Raji (cell line): ENCODE data around the gene HRAS.

Experiments
- POLR2A ChIP-seq: IDR thresholded peaks from 2 replicates; pipeline ENCODE4 v1.6.1; 2011; ENCODE audit warnings: low read depth, low read length, control low read depth; ENCODE audit not compliant: insufficient read depth

The HRAS gene

DNA sequence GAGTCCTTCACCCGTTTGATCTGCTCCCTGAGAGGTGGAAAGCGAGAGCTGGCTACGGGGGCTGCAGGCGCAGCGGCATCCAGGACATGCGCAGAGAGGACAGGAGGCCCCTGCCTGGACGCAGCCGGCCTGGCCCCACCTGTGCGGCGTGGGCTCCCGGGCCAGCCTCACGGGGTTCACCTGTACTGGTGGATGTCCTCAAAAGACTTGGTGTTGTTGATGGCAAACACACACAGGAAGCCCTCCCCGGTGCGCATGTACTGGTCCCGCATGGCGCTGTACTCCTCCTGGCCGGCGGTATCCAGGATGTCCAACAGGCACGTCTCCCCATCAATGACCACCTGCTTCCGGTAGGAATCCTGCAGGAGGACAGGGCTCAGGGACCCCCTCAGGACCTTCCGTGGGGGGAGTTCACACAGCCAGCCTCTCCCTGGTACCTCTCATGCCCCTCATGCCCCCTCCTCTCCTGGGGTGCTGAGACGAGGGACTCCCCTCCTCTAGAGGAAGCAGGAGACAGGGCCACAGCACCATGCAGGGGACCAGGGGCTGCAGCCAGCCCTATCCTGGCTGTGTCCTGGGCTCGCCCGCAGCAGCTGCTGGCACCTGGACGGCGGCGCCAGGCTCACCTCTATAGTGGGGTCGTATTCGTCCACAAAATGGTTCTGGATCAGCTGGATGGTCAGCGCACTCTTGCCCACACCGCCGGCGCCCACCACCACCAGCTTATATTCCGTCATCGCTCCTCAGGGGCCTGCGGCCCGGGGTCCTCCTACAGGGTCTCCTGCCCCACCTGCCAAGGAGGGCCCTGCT is 1.6 kb downstream of the HRAS start:
- no peak for TF ChIP-seq POLR2A

DNA sequence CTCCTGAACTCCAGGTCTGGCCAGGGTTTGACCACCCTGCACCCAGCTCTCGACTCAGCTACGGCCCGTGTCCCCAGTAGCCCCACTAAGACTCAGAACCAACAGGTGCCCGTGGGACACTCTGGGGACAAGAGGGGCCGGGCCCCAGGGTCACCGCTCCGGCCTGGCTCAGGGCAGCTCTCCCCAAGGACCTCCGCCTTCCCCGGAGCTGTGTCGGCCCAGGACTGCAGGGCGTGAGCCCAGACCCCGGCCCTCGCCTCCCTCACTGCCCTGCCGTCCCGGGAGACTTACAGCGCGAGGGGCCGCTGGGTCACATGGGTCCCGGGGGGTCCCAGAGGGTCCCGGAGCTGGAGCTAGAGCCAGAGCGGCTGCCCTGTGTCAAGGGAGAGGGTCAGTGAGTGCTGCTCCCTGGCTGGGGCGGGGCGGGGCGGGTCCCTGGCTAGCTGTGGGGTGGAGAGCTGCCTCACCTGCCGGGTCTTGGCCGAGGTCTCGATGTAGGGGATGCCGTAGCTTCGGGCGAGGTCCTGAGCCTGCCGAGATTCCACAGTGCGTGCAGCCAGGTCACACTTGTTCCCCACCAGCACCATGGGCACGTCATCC is 2.3 kb downstream of the HRAS start:
- TF ChIP-seq POLR2A, result no peak

DNA sequence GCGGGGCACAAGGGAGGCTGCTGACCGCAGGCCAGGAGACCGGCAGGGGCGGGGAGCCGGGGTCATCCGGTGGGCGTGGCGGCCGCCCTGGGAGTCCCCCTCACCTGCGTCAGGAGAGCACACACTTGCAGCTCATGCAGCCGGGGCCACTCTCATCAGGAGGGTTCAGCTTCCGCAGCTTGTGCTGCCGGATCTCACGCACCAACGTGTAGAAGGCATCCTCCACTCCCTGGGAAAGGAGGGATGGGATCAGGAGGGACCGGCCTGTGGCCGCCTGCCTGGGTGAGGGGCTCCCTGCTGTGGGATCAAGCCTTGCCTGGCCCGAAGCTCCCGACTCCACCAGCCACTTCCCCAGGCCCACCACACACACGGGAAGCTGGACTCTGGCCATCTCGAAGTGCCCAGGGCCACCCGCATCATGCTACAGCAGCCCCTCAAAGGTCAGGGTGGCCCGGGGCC is 2.8 kb downstream of the HRAS start:
- no peak for TF ChIP-seq POLR2A

DNA sequence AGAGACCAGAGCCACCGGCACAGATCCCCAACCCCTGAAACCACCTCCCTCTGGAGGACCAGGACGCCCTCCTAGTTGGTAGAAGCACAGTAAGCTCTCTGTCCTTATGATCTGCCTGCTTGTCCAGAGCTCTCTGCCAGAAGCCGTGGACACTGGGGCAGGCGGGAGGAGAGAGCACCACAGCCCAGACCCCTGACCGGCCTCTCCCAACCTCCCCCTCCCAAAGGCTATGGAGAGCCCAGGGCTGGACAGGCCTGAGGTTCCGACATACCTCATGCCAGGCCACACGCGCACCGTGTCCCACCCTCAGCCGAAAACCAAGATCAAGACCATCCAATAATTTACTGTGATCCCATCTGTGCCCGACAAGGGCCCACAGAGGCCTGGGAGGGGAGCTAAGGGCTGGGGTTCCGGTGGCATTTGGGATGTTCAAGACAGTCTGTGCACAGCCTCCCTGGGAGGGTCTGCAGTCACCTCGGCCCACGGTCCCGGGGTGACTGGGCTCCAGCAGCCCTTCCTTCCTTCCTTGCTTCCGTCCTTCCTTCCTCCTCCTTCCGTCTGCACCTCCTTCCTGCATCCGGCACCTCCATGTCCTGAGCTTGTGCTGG is 3.4 kb downstream of the HRAS start:
- TF ChIP-seq POLR2A, result no peak

DNA sequence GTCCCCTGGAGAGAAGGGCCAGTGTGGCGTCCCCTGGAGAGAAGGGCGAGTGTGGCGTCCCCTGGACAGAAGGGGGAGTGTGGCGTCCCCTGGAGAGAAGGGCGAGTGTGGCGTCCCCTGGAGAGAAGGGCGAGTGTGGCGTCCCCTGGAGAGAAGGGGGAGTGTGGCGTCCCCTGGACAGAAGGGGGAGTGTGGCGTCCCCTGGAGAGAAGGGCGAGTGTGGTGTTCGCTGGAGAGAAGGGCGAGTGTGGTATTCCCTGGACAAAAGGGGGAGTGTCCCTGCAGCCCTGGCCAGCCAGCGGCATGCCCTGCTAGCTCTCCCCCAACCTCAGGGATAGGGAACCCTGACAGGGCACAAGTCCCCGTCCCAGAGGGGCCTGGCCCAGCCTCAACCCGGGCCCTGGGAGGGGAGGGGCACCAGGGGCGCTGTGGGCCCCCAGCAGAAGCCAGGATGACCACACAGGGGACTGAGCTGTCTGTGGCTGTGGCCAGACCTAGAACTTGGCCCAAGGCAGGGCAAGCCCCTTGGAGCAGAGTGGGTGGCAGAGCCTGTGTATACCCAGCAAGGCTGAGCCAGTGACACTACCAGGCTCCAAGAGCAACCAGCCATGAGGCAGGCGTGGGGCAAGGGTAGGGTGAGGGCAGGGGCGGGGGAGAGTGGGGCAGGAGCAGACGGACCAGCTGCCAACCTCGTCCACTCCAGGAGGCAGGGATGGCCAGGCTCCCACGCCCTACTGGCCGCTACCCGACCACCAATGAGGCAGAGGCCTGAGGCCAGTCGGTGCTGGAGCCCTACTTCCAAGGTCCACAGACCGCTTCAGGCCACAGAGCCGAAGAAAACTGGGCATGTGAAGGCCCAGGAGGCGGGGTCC is 4.2 kb downstream of the HRAS start:
- no peak for TF ChIP-seq POLR2A

DNA sequence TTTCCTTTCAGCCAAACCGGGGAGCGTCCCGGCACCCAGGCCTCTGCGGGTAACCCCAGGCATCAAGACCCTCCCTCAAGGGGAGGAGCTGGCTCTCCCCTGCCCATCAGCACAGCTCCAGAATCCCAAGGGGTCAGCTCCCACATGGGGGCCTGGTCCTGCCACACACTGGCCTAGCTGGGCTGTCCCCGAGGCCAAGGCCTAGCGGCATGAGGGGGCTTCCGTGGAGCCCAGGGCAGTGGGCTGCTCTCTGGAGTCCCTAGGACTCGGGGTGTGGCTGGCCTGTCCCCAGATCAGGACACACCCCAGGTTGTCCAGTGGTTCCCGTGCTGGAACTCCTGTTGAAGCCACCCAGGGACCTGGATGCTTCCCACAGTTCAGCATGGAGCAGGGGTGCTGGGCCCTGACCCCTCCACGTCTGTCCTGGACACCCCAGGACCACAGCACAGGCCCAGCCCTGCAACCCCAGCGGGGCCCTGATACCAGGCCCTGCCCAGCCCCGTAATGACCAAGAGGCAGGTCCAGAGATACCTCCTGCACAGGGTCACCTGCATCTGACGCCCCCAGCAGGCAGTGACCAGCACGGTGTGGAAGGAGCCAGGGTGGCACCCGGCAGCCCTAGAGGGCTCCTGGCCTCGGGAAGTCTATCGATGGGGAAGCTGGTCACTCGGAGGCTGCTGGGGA is 5.5 kb downstream of the HRAS start:
- no peak for TF ChIP-seq POLR2A

DNA sequence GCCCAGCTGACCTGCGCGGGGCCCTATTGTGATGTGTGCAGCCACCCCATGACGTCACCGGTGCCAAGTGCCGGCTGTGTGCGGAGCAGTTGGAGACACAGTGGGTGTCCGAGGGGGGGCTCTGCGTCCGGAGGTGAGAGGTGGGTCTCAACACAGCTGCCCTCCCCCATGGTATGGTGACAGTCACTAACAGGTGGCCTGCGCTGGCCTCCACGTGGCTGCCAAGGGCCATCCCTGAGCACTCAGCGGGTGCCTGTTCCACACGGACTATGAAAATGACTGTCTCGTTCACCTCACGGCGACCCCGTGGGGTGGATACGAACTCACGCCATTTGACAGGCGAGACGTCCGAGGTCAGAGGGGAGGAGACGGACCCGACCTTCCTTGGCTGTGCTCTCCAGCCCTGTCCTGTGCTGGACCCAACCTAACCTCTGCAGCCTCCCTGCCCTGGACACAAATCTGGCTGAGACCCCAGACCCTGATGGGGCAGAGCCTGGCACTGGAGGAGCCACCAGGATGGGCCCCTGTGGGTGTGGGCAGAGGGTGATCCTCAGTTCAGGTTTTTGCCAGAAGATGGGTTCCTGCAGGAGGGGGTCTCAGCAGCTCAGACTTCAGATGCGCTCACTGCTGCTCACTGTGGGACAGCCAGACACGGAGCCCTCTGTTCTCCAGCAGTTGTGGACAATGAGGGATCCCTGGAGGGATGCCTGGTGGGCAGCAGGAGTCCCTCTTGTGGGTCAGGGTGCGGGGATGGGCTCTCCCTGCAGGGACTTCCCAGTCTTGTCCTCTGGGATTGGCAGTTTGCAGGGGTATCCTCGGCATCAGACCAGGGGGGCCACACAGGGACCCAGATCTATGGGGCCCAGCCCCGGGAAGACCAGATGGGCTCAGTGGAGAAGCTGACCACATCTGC is 6.3 kb downstream of the HRAS start:
- no peak for TF ChIP-seq POLR2A

DNA sequence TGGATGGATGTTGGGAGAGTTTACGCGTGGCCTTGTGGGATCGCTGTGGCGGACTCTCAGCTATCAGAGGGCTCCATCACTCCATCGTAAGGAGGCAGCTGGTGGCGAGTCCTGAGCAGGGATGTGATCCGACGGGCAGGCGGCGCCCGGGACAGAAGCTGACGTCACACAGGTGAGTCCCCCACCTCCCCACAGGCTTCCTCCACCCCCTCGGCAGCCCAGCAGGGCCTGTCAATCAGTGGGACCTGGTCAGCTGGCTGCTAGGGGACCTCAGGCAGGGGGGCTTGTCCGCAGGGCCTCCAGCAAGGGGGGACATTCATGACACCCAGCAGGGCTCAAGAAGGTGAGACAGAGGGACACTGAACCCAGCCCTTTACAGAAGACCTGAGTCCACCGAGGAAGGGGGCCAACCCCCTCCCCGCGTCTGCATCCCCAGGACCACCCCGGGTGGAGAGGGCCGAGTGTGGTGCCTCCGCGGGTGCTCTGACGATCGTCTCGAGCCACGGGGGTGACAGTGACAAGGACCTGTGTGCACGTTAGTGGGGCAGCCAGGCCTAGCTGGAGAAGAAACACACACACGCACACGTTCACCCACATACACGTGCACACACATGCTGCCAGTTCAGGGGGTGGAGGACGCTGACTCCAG is 7.1 kb downstream of the HRAS start:
- no peak for TF ChIP-seq POLR2A

DNA sequence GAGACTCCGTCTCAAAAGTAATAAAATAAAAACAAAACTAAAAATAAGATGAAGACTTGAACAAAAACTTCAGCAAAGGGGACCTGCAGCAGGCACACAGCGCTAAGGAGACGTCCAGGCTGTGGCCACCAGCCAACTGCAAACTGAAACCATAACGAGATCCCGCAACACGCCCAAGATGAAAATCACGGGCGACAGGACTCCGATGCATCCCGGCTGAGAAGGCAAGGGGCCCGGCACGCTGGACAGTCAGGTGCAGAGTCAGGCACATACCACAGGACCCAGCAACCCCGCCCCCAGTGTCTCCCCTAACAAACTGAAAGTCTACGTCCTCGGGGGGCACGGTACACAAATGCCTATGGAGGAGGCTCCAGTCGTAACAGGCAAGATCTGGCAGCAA is 9.2 kb downstream of the HRAS start:
- TF ChIP-seq POLR2A, result no peak

DNA sequence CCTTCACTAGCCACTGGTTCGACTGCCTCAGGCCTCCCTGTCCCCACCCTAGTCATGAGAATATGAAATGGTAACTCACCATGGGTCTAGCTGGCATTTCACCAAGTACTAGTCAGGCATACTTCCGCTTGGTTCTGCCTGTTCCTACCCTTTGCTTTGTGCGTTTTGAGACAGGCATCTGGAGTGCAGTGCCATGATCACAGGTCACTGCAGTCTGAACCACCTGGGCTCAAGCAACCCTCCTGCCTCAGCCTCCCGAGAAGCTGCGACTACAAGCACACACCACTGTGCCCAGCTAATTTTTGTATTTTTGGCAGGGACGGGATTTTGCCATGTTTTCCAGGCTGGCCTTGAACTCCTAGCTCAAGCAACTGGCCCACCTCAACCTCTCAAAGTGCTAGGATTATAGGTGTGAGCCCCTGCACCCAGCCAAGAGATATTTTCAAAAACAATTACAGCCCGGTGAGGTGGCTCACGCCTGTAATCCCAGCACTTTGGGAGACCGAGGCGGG is 14.1 kb downstream of the HRAS start:
- TF ChIP-seq POLR2A, result no peak

DNA sequence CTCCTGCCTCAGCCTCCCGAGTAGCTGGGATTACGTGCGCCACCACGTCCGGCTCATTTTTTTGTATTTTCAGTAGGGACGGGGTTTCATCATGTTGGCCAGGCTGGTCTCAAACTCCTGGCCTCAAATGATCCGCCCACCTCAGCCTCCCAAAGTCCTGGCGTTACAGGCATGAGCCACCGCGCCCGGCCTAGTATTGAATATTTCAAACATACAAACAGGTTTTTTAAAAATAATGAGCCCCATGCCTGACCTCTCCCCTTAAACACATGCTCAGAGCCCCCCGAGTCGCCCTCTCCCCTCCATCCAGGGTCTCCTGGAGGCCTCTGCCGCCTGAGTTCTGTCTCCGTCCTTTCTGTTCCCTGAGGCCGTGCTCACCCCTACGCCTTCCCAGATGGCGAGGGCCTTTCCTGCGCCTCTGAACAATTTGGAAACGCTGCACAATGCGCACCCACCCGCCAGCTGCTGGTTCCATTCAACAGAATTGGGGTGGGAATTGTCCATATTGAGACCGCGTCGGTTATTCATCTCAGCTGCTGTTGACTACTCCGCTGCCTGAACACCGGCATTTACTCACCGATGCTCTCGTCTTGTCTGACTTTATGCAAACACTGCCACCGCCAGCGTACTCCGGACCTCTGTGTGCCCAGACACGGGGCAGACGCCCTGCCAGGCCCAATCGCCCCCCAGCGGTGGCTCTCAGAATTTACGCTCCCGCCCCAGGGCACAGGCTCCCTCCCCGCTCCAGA is 14.8 kb downstream of the HRAS start:
- no peak for TF ChIP-seq POLR2A

DNA sequence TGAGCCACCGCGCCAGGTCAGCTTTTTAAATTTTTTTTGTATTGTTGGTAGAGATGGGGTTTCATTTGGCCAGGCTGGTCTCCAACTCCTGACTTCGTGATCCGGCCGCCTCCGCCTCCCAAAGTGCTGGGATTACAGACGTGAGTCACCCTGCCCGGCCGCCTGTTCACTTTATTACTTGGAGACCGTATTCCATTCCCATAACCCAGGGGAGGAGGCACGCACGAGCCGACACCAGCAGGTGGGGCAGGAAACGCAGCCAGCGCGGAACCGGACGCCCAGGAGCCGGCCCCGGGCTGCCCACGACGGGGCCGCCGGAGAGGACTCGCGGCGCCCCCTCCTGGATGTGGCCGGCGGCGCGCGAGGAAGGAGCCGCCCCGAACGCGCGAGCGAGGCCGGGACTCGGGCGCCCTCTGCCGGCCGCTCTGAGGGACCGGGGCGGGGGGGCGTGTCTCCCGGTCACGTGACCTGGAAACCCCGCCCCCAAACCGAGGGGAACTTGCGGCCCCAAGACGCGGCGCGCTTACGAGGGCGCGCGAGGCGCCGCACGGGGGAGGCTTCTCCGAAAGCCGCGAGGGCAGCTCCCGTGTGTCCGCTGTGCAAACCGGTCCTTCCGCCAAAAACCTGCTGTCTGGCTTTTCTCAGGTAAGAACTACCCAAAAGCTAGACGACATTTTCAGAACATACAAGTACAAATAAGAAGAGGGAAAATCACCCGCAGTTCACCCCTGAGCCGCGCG is 16.7 kb downstream of the HRAS start:
- TF ChIP-seq POLR2A, result peak; percentile 76
